GM12878 (cell line): ENCODE measurements around the gene ATXN1. TPM values are rescaled to one million over a fixed set of nuclear protein-coding genes. Genes with fewer than 3 reads are reported as not detected.

Experiments used
- ATAC-seq: fragments of 200-7000 bp; cut with Tn5 transposase; 3 replicates; pipeline ENCODE4 v1.9.1; 2020; ENCODE audit warnings: mild to moderate bottlenecking, moderate library complexity
- BruUV-seq: library from RNA; stranded (reverse); fragments of 400-500 nt; replicated peaks from 2 replicates; lab custom pipeline; 2021; lab: Mats Ljungman, UMichigan
- CTCF ChIA-PET: fragments of 300-600 bp; sonication (Branson Sonifier 250); formaldehyde crosslinking; extraction: SDS; loops from one replicate; lab custom pipeline; 2021; ENCODE audit warnings: inconsistent platforms; lab: Yijun Ruan, JAX
- POLR2A ChIA-PET: fragments of 350-600 bp; formaldehyde crosslinking; extraction: SDS; loops from one replicate; lab custom pipeline; 2021; ENCODE audit warnings: inconsistent platforms; lab: Charles Lee
- RAD21 ChIA-PET: fragments of 300-600 bp; sonication (Branson Sonifier 250); formaldehyde crosslinking; loops from one replicate; lab custom pipeline; 2023; ENCODE audit warnings: antibody characterized with exemption; ENCODE audit not compliant: unreplicated experiment; lab: Charles Lee
- SMC1A ChIA-PET: fragments of 300-600 bp; sonication (Branson Sonifier 250); formaldehyde crosslinking; loops from one replicate; lab custom pipeline; 2023; ENCODE audit not compliant: unreplicated experiment, uncharacterized antibody; lab: Charles Lee
- DNase-seq: peaks from one replicate; pipeline ENCODE4 v3.0.0-alpha.2; 2011; ENCODE audit warnings: low read depth, low spot score
- FAIRE-seq: peaks from 3 replicates; lab custom pipeline; 2011; peaks lifted over from hg19 to GRCh38; lab: Jason Lieb, UNC
- H2AFZ ChIP-seq: 2 replicates; pipeline ENCODE4 v1.6.0; 2011; ENCODE audit warnings: low read depth, low read length, control low read depth; ENCODE audit not compliant: control insufficient read depth
- H3K27ac ChIP-seq: 2 replicates; pipeline ENCODE4 v1.5.1; 2011; ENCODE audit warnings: control low read depth; ENCODE audit not compliant: control insufficient read depth, insufficient read depth
- H3K27me3 ChIP-seq, 2 experiments: replicated peaks in 1 of 2; 2 replicates each; pipeline versions ENCODE4 v1.6.0 to v1.6.1; 2011; ENCODE audit warnings: low read length in 1 of 2; ENCODE audit not compliant: control insufficient read depth in 2 of 2, insufficient read depth in 2 of 2
- H3K36me3 ChIP-seq, 2 experiments: 2 replicates each; pipeline ENCODE4 v1.5.1; 2011; ENCODE audit warnings: low read length in 1 of 2; ENCODE audit not compliant: control insufficient read depth in 2 of 2, insufficient read depth in 2 of 2
- H3K4me1 ChIP-seq: 2 replicates; pipeline ENCODE4 v1.6.1; 2011; ENCODE audit warnings: mild to moderate bottlenecking, low read length, moderate library complexity, mixed read lengths; ENCODE audit not compliant: control insufficient read depth, insufficient read depth
- H3K4me2 ChIP-seq: 2 replicates; pipeline ENCODE4 v1.6.0; 2011; ENCODE audit warnings: control low read depth; ENCODE audit not compliant: control insufficient read depth, insufficient read depth
- H3K4me3 ChIP-seq: fragments of 200-600 bp; sonication (generic); 2 replicates; pipeline ENCODE4 v1.5.1; 2016
- H3K79me2 ChIP-seq: 2 replicates; pipeline ENCODE4 v1.6.0; 2011; ENCODE audit warnings: low read length; ENCODE audit not compliant: control insufficient read depth, insufficient read depth
- H3K9ac ChIP-seq: 2 replicates; pipeline ENCODE4 v1.8.0; 2011; ENCODE audit warnings: low read length, control low read depth, mixed read lengths; ENCODE audit not compliant: control insufficient read depth, insufficient read depth
- H3K9me3 ChIP-seq: replicated peaks from 3 replicates; pipeline ENCODE4 v1.5.1; 2011; ENCODE audit warnings: mild to moderate bottlenecking, low read length; ENCODE audit not compliant: control insufficient read depth, insufficient read depth
- H4K20me1 ChIP-seq: 2 replicates; pipeline ENCODE4 v1.6.0; 2011; ENCODE audit not compliant: control insufficient read depth, insufficient read depth
- CBX3 ChIP-seq: fragments of 200-600 bp; sonication (generic); IDR thresholded peaks from 2 replicates; pipeline ENCODE4 v1.6.1; 2016; ENCODE audit warnings: low read depth, borderline replicate concordance
- DPF2 ChIP-seq: fragments of 450-650 bp; IDR thresholded peaks from 2 replicates; pipeline ENCODE4 v1.6.1; 2017; ENCODE audit warnings: mild to moderate bottlenecking
- MYC ChIP-seq: IDR thresholded peaks from 2 replicates; pipeline ENCODE4 v1.6.1; 2011; ENCODE audit warnings: mild to moderate bottlenecking, low read length, moderate library complexity, inconsistent platforms; ENCODE audit not compliant: insufficient read depth, insufficient replicate concordance, insufficient read length, severe bottlenecking
- NFYB ChIP-seq: IDR thresholded peaks from 2 replicates; pipeline ENCODE4 v1.6.1; 2011; ENCODE audit warnings: low read depth, mild to moderate bottlenecking, low read length, improper control_type of control experiment, moderate library complexity; ENCODE audit not compliant: insufficient read depth
- POLR2AphosphoS2 ChIP-seq: IDR thresholded peaks from 2 replicates; pipeline ENCODE4 v1.6.1; 2011; ENCODE audit warnings: low read depth, mild to moderate bottlenecking, low read length, improper control_type of control experiment, moderate library complexity
- POU2F2 ChIP-seq: IDR thresholded peaks from 3 replicates; pipeline ENCODE4 v1.6.1; 2011; ENCODE audit warnings: low read depth, mild to moderate bottlenecking, low read length, borderline replicate concordance
- RAD51 ChIP-seq: fragments of 450-650 bp; IDR thresholded peaks from 2 replicates; pipeline ENCODE4 v1.6.1; 2016; ENCODE audit warnings: moderate library complexity, mild to moderate bottlenecking, inconsistent platforms
- RFX5 ChIP-seq: IDR thresholded peaks from 2 replicates; pipeline ENCODE4 v1.6.1; 2011; ENCODE audit warnings: low read depth, low read length, improper control_type of control experiment
- RUNX3 ChIP-seq: IDR thresholded peaks from 2 replicates; pipeline ENCODE4 v1.6.1; 2012; ENCODE audit warnings: low read length, inconsistent platforms
- SMARCA5 ChIP-seq: fragments of 450-650 bp; IDR thresholded peaks from 2 replicates; pipeline ENCODE4 v1.6.1; 2017; ENCODE audit warnings: mild to moderate bottlenecking
- SPI1 ChIP-seq: IDR thresholded peaks from 2 replicates; pipeline ENCODE4 v1.6.1; 2011; ENCODE audit warnings: low read depth, mild to moderate bottlenecking, low read length, moderate library complexity, borderline replicate concordance; ENCODE audit not compliant: insufficient read depth
- SREBF1 ChIP-seq: IDR thresholded peaks from 2 replicates; pipeline ENCODE4 v1.6.1; 2012; ENCODE audit warnings: mild to moderate bottlenecking, low read length
- SRF ChIP-seq, 2 experiments: IDR thresholded peaks; 2 replicates each; pipeline ENCODE4 v1.6.1; 2011; ENCODE audit warnings: low read depth in 2 of 2, low read length in 2 of 2, mild to moderate bottlenecking in 1 of 2, moderate library complexity in 1 of 2
- YY1 ChIP-seq: IDR thresholded peaks from 2 replicates; pipeline ENCODE4 v1.6.1; 2011; ENCODE audit warnings: low read depth, mild to moderate bottlenecking, low read length
- ZNF217 ChIP-seq: fragments of 450-650 bp; IDR thresholded peaks from 2 replicates; pipeline ENCODE4 v1.6.1; 2017; ENCODE audit warnings: antibody characterized with exemption, mild to moderate bottlenecking
- ZNF274 ChIP-seq: IDR thresholded peaks from one replicate; pipeline ENCODE4 v1.8.0; 2011; ENCODE audit not compliant: insufficient read length, insufficient read depth
- ZNF622 ChIP-seq: fragments of 450-650 bp; IDR thresholded peaks from 2 replicates; pipeline ENCODE4 v1.6.1; 2017; ENCODE audit warnings: mild to moderate bottlenecking, inconsistent platforms
- WGBS: methylation state at CpG from one replicate; pipeline ENCODE4 v1.1.6; 2016; ENCODE audit warnings: low lambda C conversion rate; ENCODE audit not compliant: insufficient replicate concordance, insufficient coverage; ENCODE audit errors: missing lambda C conversion rate; 5-methylcytosine and 5-hydroxymethylcytosine counted together
- in situ Hi-C: fragments of 300-500 bp; cut with MboI; formaldehyde crosslinking; loops from 9 replicates; pipeline ENCODE4 v1.14.3; 2018; ENCODE audit warnings: mixed read lengths
- intact Hi-C: fragments of 100-400 bp; cut with micrococcal nuclease; formaldehyde crosslinking; loops from one replicate; pipeline ENCODE4 v1.14.2; 2022; ENCODE audit not compliant: unreplicated experiment
- polyA plus RNA-seq, 11 experiments: library from polyadenylated mRNA; depleted of rRNA in 4 of 11; unstranded in 6 of 11; stranded (reverse) in 5 of 11; fragments of >200 nt; fragmentation: Nextera tagmentation in 4 of 11; fragmentation: Illumina TruSeq in 1 of 11; extraction: Ambion mirVana in 4 of 11; extraction: Trizol in 1 of 11; gene quantifications; 1 replicate in 1 of 11; 2 replicates in 10 of 11; pipeline versions ENCODE4 v1.2.1 to v1.2.3, GENCODE V29; 2011 to 2016; ENCODE audit warnings: inconsistent platforms in 2 of 11, missing spikeins in 2 of 11, low read depth in 1 of 11
- total RNA-seq, 4 experiments: library from RNA; depleted of rRNA in 3 of 4; stranded (reverse); fragments of >200 nt in 3 of 4; fragmentation: Illumina TruSeq in 1 of 4; extraction: Trizol in 1 of 4; gene quantifications; 2 replicates each; pipeline versions ENCODE4 v1.2.1 to v1.2.3, GENCODE V29; 2013 to 2021
- TF ChIP-seq, protein P1 (sequence below): IDR thresholded peaks from 2 replicates; pipeline ENCODE4 v1.6.1; 2011; ENCODE audit warnings: borderline replicate concordance, low read depth, mild to moderate bottlenecking, moderate library complexity, low read length; ENCODE audit not compliant: insufficient read depth, poor library complexity, severe bottlenecking

ATXN1 gene
- total and polyA plus RNA-seq, 10 of the 15 experiments (the other 5 are each of a cell fraction or from before 2014, with no cell fraction given), result 12.2 to 51.2 (median 20.5) TPM

DNA sequence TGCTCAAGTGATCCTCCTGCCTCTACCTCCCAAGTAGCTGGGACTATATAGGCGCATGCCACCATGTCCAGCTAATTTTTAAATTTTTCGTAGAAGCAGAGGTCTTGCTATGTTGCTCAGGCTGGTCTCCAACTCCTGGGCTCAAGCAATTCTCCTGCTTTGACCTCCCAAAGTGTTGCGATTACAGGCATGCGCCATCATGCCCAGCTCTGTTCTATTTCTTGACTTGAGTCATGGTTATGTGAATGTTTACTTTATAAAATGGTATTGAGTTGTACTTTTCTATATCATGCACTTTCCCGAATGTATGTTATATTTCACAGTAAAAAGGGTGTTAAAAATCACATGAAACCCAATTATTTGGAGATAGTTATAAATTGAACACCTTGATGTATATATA lies 17.3 kb upstream of the ATXN1 start:
- ATAC-seq (no peak), DNase-seq (no peak), FAIRE-seq (no peak)
- no peak overlapping the region for H3K9ac ChIP-seq
- intact Hi-C loops, result no loop called here
- in situ Hi-C loops, result loop anchor here (10.0 kb wide), 1 partner anchor 186 kb away; no protein-coding TSS in a partner anchor
- H2AFZ ChIP-seq, result no peak overlapping the region
- no peaks in the 10 kb centered on the region for H4K20me1 ChIP-seq
- no peaks in the 10 kb centered on the region for H3K4me1 ChIP-seq
- no TSS peak for BruUV-seq
- ChIA-PET SMC1A (interaction anchor here (0.9 to 1.0 kb wide), 3 partner anchors 14 to 100 kb away, joined by 3 read pairs; no protein-coding TSS in a partner anchor), POLR2A (no interaction called here), CTCF (interaction anchor here (2.4 kb wide), 1 partner anchor 7 kb away, joined by 13 read pairs; no protein-coding TSS in a partner anchor), RAD21 (interaction anchor here (0.8 kb wide), 1 partner anchor 11 kb away, joined by 3 read pairs; no protein-coding TSS in a partner anchor)
- no peaks in the 10 kb centered on the region for H3K36me3 ChIP-seq
- no peaks in the 10 kb centered on the region for H3K79me2 ChIP-seq
- H3K4me3 ChIP-seq, result no peak overlapping the region
- no peak overlapping the region for H3K27ac ChIP-seq
- WGBS, result 60% methylated on average over 5 of the region's 5 CpGs
- TF ChIP-seq, protein P1, sequence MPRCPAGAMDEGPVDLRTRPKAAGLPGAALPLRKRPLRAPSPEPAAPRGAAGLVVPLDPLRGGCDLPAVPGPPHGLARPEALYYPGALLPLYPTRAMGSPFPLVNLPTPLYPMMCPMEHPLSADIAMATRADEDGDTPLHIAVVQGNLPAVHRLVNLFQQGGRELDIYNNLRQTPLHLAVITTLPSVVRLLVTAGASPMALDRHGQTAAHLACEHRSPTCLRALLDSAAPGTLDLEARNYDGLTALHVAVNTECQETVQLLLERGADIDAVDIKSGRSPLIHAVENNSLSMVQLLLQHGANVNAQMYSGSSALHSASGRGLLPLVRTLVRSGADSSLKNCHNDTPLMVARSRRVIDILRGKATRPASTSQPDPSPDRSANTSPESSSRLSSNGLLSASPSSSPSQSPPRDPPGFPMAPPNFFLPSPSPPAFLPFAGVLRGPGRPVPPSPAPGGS, result no peak
- TF ChIP-seq YY1 (no peak), ZNF622 (no peak), MYC (no peak), SREBF1 (no peak), POU2F2 (no peak), SRF (IDR thresholded peaks at IDR 0.05; ENCODE audit: low read depth in 2 of 2, low read length in 2 of 2) (no peak), NFYB (no peak), ZNF217 (no peak), SPI1 (no peak), RAD51 (no peak), POLR2AphosphoS2 (no peak), DPF2 (no peak), RUNX3 (no peak), RFX5 (no peak), SMARCA5 (no peak), CBX3 (no peak), ZNF274 (no peak)
- H3K27me3 ChIP-seq, result no peaks in the 10 kb centered on the region
- no peak overlapping the region for H3K4me2 ChIP-seq
- H3K9me3 ChIP-seq, result no peaks in the 10 kb centered on the region; the same call in 2 of the 3 replicates
